ENCODE results near the gene YBX2.
A peak's percentile ranks its signal among the peaks of the same experiment; 100 is the strongest.
"Not testable (repeated sequence)": the region's sequence is repeated elsewhere in the genome, so short reads cannot be mapped to it uniquely, and the experiment has no call there.

The YBX2 gene

GRCh38 chr17:7294614-7295153, at the start of gene YBX2:
YBX2 (minus strand) TSS chr17:7294639; CDS start chr17:7294500, 139 bp downstream.
- DNase-seq = peak; percentile 84 to 86

GRCh38 chr17:7343250-7343649, 48.8 kb upstream of the YBX2 start:
- no peak for DNase-seq

- no peak for DNase-seq
Measured at GRCh38 chr17:7341842-7342241, 47.4 kb upstream of the YBX2 start.

DNA sequence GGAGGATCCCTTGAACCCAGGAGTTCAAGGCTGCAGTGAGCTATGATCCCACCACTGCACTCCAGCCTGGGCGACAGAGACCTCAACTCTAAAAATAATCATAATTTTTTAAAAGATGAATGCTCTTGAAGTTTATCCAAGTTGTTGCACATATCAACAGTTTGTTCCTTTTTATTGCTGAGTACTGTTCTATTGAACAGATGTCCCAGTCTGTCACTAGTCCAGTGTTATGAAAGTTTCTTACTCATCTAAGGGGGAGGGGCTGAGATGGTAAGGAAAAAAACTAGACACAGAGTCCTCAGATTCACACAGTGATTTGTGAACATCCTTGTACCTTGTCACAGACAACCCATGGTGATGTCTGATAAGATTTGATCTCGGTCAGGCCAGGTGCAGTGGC, 45.7 kb upstream of the YBX2 start:
- no peak for DNase-seq

DNA sequence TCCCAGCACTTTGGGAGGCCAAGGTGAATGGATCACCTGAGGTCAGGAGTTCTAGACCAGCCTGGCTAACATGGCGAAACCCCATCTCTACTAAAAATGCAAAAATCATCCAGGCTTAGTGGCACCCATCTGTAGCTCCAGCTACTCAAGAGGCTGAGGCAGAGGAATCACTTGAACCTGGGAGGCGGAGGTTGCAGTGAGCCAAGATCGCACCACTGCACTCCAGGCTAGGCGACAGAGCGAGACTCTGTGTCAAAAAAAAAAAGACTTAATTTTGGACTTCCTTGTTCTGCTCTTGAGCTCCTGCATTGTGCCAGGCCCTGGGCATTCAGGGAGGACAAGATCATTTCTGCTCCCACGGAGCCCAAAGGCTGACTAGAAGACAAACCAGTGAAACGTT, 43.2 kb upstream of the YBX2 start:
- DNase-seq = not testable (repeated sequence)

GRCh38 chr17:7336240-7337175, 42.1 kb upstream of the YBX2 start, which contains the start of gene ACAP1:
ACAP1 (plus strand) TSS chr17:7336529; CDS start chr17:7336735, 206 bp downstream.
- DNase-seq = peak; percentile 84 to 86

- DNase-seq = not testable (repeated sequence)
Measured at GRCh38 chr17:7335765-7336164, 41.3 kb upstream of the YBX2 start.

- DNase-seq = no peak
Measured at GRCh38 chr17:7334938-7335538, 40.6 kb upstream of the YBX2 start.

DNA sequence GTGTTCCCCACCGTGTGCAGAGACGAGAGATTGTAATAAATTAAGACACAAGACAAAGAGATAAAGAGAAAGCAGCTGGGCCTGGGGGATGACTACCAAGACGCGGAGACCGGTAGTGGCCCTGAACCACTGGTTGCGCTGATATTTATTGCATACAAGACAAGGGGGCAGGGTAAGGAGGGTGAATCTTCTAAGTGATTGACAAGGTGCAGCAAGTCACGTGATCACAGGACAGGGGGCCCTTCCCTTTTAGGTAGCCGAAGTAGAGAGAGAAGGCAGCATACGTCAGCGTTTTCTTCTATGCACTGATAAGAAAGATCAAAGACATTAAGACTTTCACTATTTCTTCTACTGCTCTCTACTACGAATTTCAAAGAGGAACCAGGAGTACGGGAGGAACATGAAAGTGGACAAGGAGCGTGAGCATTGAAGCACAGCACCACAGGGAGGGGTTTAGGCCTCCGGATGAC, 38.2 kb upstream of the YBX2 start:
- DNase-seq = peak; percentile 53 to 65

GRCh38 chr17:7332111-7332510, 37.7 kb upstream of the YBX2 start:
- no peak for DNase-seq

GRCh38 chr17:7330638-7331015, 36.2 kb upstream of the YBX2 start:
- DNase-seq = no peak

DNA sequence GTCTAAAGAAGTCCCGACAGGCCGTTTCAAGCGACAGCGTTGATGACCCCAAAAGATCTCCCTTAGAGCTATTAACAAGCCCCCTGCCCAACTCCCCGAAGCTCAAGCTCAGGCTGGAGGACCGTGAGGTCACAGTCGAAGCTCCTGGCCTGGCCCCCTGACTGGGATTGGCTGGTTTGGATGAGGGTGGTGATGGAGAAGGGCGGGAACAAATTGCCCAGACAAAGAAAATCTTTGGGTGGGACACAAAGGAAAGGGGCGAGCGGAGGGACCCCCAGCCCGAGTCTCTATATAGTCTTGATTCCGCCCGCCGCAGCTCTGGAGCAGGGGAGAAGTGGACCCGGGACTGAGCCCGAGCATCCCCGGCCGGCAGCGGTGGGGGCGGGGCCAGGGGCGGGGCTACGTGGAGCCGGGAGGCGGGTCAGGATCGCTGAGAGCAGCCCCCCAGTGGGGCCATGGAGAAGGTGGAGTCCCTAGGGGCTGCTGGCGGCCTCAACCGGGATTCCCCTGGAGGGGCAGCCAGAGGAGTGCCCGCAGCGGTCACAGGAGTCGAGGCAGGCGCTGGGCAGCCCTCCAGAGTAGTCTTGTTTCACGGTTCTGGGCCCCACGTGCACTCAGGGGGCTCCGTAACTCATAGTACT, 35.7 kb upstream of the YBX2 start:
- peak; percentile 83 to 85 for DNase-seq

DNA sequence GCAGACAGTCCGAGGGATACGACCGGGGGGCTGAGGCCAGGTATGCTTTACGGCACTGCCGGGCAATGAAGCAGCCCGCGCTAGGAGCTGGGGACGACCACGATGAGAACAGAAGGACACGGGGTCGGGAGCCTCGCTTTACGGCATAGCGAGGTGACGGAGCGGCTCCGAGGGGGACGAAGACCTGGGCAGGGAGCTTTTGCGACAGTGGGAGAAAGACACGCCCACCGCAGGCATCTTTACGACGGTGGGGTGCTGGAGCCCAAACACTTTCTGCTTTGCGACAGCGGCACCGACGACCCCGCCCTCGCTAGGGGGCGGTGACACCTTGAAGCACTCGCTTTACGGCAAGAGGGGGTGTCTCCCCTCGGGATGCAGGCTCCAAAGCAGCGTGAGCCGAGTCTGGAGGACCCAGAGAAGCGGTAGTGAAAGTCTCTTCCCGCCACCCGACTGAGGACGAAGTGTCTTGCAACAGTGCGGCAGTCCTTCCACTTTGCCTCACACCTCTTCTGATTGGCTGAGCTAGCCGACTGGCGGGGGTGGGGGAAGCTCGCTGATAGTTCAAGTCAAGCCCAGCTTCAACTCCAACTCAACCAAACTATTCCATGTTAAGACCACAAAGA, 35.0 kb upstream of the YBX2 start:
- peak; percentile 97 to 98 for DNase-seq

- peak in 1 of 2 donors; percentile 35 for DNase-seq
Measured at GRCh38 chr17:7328840-7329373, 34.5 kb upstream of the YBX2 start, which contains the start of gene NEURL4. NEURL4 (minus strand) TSS chr17:7329335; CDS start chr17:7329312, 23 bp downstream.

- DNase-seq = no peak
Measured at GRCh38 chr17:7328009-7328408, 33.6 kb upstream of the YBX2 start.

- no peak for DNase-seq
Measured at GRCh38 chr17:7327501-7327900, 33.1 kb upstream of the YBX2 start.

- no peak for DNase-seq
Measured at GRCh38 chr17:7327056-7327455, 32.6 kb upstream of the YBX2 start.

DNA sequence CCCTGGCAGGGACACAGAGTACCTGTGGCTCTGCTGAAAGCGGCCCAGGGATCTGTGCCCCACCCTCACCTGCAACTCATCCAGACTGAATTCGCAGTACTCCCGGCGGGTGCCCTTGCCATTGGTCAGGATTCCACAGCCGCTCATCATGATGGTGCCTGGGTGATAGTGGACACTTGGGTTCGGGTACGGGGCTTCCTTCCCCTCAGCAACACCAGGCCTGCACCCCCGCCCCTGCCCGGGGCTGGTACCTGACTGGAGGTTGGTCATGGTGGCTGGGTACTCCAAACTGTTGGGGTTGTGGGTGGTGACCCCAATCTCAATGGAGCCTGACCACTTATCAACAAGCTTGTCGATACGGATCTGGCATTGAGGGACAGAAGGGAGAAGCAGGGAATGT, 31.7 kb upstream of the YBX2 start:
- no peak for DNase-seq

DNA sequence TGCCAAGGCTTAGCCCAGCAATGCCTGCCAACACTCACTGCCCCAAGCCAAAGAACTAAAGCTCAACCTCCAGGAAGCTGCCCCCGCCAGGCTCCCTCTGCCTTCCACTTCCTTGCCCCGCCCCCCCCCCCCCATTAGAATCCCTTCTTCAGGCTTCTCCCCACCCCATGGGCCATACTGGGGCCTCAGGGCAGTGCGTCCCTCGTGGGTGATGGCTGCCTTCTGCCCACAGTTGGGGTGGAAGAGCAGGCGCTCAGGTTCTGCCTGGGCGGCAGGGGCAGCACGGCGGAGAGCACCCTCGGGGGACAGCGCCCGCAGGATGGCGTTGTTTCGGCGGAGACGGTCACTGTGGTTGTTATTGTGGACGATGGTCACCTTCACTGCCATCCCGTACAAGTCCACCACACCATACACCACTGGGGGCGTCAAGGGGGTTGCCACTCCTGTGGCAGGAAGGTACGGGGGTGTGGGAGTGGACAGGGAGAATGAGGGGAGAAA, 30.6 kb upstream of the YBX2 start:
- DNase-seq = no peak

DNA sequence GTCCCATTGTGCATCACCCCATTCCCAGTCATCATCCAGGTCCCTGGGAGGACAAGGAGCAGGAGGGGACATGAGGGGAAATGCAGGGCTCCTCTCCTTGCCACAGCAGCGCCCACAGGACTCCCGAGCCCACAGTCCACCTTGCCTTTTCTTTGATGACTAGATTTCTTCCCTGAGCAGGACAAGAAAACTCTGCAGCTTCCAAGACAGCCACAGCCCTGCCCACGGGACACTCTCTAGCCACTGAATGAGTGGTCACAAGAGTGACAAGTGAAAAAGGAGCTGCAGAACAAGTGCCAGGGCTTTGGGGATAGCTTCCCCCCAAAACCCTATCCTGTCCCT, 30.0 kb upstream of the YBX2 start:
- DNase-seq = no peak

GRCh38 chr17:7323731-7324437, 29.4 kb upstream of the YBX2 start:
- peak; percentile 57 to 70 for DNase-seq
